Kidney epithelial cell (primary cell): Measurements from ENCODE around the gene ANO9. TPM values are rescaled to one million over a fixed set of nuclear protein-coding genes. Genes with fewer than 3 reads are reported as not detected.
"Not testable (repeated sequence)": the region's sequence is repeated elsewhere in the genome, so short reads cannot be mapped to it uniquely, and the experiment has no call there.

Experiments used
- DNase-seq: peaks from one replicate; pipeline ENCODE4 v3.0.0-alpha.2; 2010; ENCODE audit warnings: low read depth
- H3K27me3 ChIP-seq: 2 replicates; pipeline ENCODE4 v1.6.0; 2011; ENCODE audit warnings: low read length; ENCODE audit not compliant: control insufficient read depth, insufficient read depth
- H3K36me3 ChIP-seq: 2 replicates; pipeline ENCODE4 v1.5.1; 2011; ENCODE audit warnings: low read length; ENCODE audit not compliant: control insufficient read depth, insufficient read depth
- H3K4me3 ChIP-seq: 2 replicates; pipeline ENCODE4 v1.5.1; 2011; ENCODE audit warnings: low read depth, mild to moderate bottlenecking, control low read depth, low read length
- CTCF ChIP-seq: IDR thresholded peaks from 2 replicates; pipeline ENCODE4 v1.5.1; 2011; ENCODE audit warnings: mild to moderate bottlenecking, moderate library complexity, low read length, control low read depth, inconsistent platforms; ENCODE audit not compliant: insufficient read depth, poor library complexity, severe bottlenecking
- total RNA-seq: library from RNA; depleted of rRNA; stranded (reverse); fragments of >200 nt; gene quantifications from 2 replicates; pipeline ENCODE4 v1.2.3, GENCODE V29; 2015

Gene ANO9
- total RNA-seq, 1 donor from 2014 or later = 18.4 TPM

- DNase-seq = no peak
- H3K36me3 ChIP-seq = no peaks in the 10 kb centered on the region
- peak overlapping the region; percentile 49 for H3K4me3 ChIP-seq
- H3K27me3 ChIP-seq = peaks cover 2% of the 10 kb centered on the region
- TF ChIP-seq CTCF = no peak
Measured at GRCh38 chr11:441043-441417, 781 bp downstream of the ANO9 start.

- no peak for DNase-seq
- Histone ChIP-seq H3K4me3 (no peak overlapping the region), H3K36me3 (no peaks in the 10 kb centered on the region), H3K27me3 (peaks cover 2% of the 10 kb centered on the region)
- peak; percentile 17 for TF ChIP-seq CTCF
Measured at GRCh38 chr11:440065-441042, 1.5 kb downstream of the ANO9 start.

- no peak for DNase-seq
- Histone ChIP-seq H3K4me3 (no peak overlapping the region), H3K36me3 (no peaks in the 10 kb centered on the region)
Measured at GRCh38 chr11:439315-440064, 2.3 kb downstream of the ANO9 start.

GRCh38 chr11:438101-438844 is 3.5 kb downstream of the ANO9 start:
- TF ChIP-seq CTCF = no peak
- DNase-seq = no peak
- H3K36me3 ChIP-seq = no peaks in the 10 kb centered on the region
- H3K4me3 ChIP-seq = no peak overlapping the region
- peaks cover 2% of the 10 kb centered on the region for H3K27me3 ChIP-seq

More at GRCh38 chr11:439315-440064, 2.3 kb downstream of the ANO9 start:
- peaks cover 2% of the 10 kb centered on the region for H3K27me3 ChIP-seq
- TF ChIP-seq CTCF = no peak

- peaks cover 2% of the 10 kb centered on the region for H3K27me3 ChIP-seq
- no peak for DNase-seq
- no peak overlapping the region for H3K4me3 ChIP-seq
- H3K36me3 ChIP-seq = no peaks in the 10 kb centered on the region
- no peak for TF ChIP-seq CTCF
Measured at GRCh38 chr11:437228-437870, 4.5 kb downstream of the ANO9 start.

GRCh38 chr11:434999-435740 is 6.6 kb downstream of the ANO9 start:
- H3K4me3 ChIP-seq, H3K36me3 ChIP-seq, DNase-seq, H3K27me3 ChIP-seq: not testable (repeated sequence)
